Mesenchymal stem cell (in vitro differentiated cells and primary cell): ENCODE results near the gene KCND3.

ENCODE experiments used
- DNase-seq: peaks from one replicate; pipeline ENCODE4 v3.0.0-alpha.2; 2013
- H2AFZ ChIP-seq: one replicate; pipeline ENCODE4 v1.6.1; 2013; ENCODE audit warnings: low read depth, mild to moderate bottlenecking, control low read depth, inconsistent platforms, low read length, moderate library complexity
- H2AK5ac ChIP-seq: 2 replicates; pipeline ENCODE4 v1.6.1; 2013; ENCODE audit warnings: low read length, moderate library complexity, mild to moderate bottlenecking, inconsistent platforms; ENCODE audit not compliant: severe bottlenecking
- H2BK120ac ChIP-seq: one replicate; pipeline ENCODE4 v1.6.1; 2013; ENCODE audit warnings: low read depth, mild to moderate bottlenecking, inconsistent platforms, low read length, moderate library complexity
- H2BK12ac ChIP-seq, 2 experiments: one replicate each; pipeline ENCODE4 v1.6.1; 2013; ENCODE audit warnings: inconsistent platforms in 2 of 2, low read length in 2 of 2, mild to moderate bottlenecking in 2 of 2, moderate library complexity in 2 of 2, control low read depth in 1 of 2
- H2BK15ac ChIP-seq: one replicate; pipeline ENCODE4 v1.6.1; 2013; ENCODE audit warnings: mild to moderate bottlenecking, low read depth, inconsistent platforms; ENCODE audit not compliant: poor library complexity, severe bottlenecking
- H2BK5ac ChIP-seq: 2 replicates; pipeline ENCODE4 v1.6.1; 2013; ENCODE audit warnings: low read depth, mild to moderate bottlenecking, low read length, control low read depth, inconsistent platforms; ENCODE audit not compliant: poor library complexity, severe bottlenecking
- H3K14ac ChIP-seq, 2 experiments: one replicate each; pipeline ENCODE4 v1.6.1; 2013; ENCODE audit warnings: inconsistent platforms in 2 of 2, low read length in 2 of 2, control low read depth in 1 of 2, mild to moderate bottlenecking in 1 of 2, moderate library complexity in 1 of 2
- H3K18ac ChIP-seq, 2 experiments: one replicate each; pipeline ENCODE4 v1.6.1; 2013; ENCODE audit warnings: inconsistent platforms in 2 of 2, low read length in 2 of 2, control low read depth in 1 of 2, low read depth in 1 of 2, mild to moderate bottlenecking in 1 of 2
- H3K23ac ChIP-seq, 2 experiments: one replicate each; pipeline ENCODE4 v1.6.1; 2013; ENCODE audit warnings: inconsistent platforms in 2 of 2, low read length in 2 of 2, mild to moderate bottlenecking in 2 of 2, moderate library complexity in 2 of 2, control low read depth in 1 of 2
- H3K27ac ChIP-seq: 2 replicates; pipeline ENCODE4 v1.5.1; 2013; ENCODE audit warnings: mild to moderate bottlenecking, moderate library complexity, low read length, control low read depth, inconsistent platforms; ENCODE audit not compliant: poor library complexity, severe bottlenecking
- H3K27me3 ChIP-seq, 2 experiments: 2 replicates each; pipeline versions ENCODE4 v1.6.1 to v1.7.0; 2013; ENCODE audit warnings: low read length in 2 of 2, mild to moderate bottlenecking in 2 of 2, moderate library complexity in 2 of 2, control low read depth in 1 of 2, inconsistent platforms in 1 of 2; ENCODE audit not compliant: control insufficient read depth in 1 of 2, insufficient read depth in 1 of 2
- H3K36me3 ChIP-seq, 2 experiments: 2 replicates each; pipeline versions ENCODE4 v1.6.1 to v1.7.0; 2013; ENCODE audit warnings: low read length in 2 of 2, control low read depth in 1 of 2, inconsistent platforms in 1 of 2, low read depth in 1 of 2, mild to moderate bottlenecking in 1 of 2; ENCODE audit not compliant: insufficient read depth in 2 of 2, control insufficient read depth in 1 of 2
- H3K4ac ChIP-seq, 2 experiments: one replicate each; pipeline ENCODE4 v1.6.1; 2013; ENCODE audit warnings: inconsistent platforms in 2 of 2, low read length in 2 of 2, mild to moderate bottlenecking in 2 of 2, moderate library complexity in 2 of 2, control low read depth in 1 of 2, low read depth in 1 of 2
- H3K4me1 ChIP-seq: 2 replicates; pipeline ENCODE4 v1.6.1; 2013; ENCODE audit warnings: low read depth, low read length, control low read depth; ENCODE audit not compliant: control insufficient read depth, insufficient read depth
- H3K4me2 ChIP-seq: 2 replicates; pipeline ENCODE4 v1.6.1; 2013; ENCODE audit warnings: low read length, mild to moderate bottlenecking, inconsistent platforms; ENCODE audit not compliant: poor library complexity, severe bottlenecking
- H3K4me3 ChIP-seq, 2 experiments: 2 replicates each; pipeline versions ENCODE4 v1.5.1 to v1.7.0; 2013; ENCODE audit warnings: low read length in 2 of 2, mild to moderate bottlenecking in 2 of 2, control low read depth in 1 of 2, low read depth in 1 of 2; ENCODE audit not compliant: insufficient read depth in 1 of 2
- H3K79me1 ChIP-seq: replicated peaks from 2 replicates; pipeline ENCODE4 v1.6.1; 2013; ENCODE audit warnings: mild to moderate bottlenecking, control low read depth, low read length, inconsistent platforms; ENCODE audit not compliant: poor library complexity, severe bottlenecking
- H3K9ac ChIP-seq: 2 replicates; pipeline ENCODE4 v1.7.0; 2013; ENCODE audit warnings: mild to moderate bottlenecking, low read length, moderate library complexity
- H3K9me3 ChIP-seq: 2 replicates; pipeline ENCODE4 v1.7.0; 2013; ENCODE audit warnings: mild to moderate bottlenecking, low read length; ENCODE audit not compliant: control insufficient read depth
- H4K8ac ChIP-seq: one replicate; pipeline ENCODE4 v1.6.1; 2013; ENCODE audit warnings: inconsistent platforms, mild to moderate bottlenecking, low read length, moderate library complexity
- H4K91ac ChIP-seq: one replicate; pipeline ENCODE4 v1.6.1; 2013; ENCODE audit warnings: mild to moderate bottlenecking, low read length, inconsistent platforms
- WGBS: methylation state at CpG from one replicate; pipeline ENCODE4 v1.1.7; 2013; ENCODE audit warnings: mixed read lengths; 5-methylcytosine and 5-hydroxymethylcytosine counted together

Gene KCND3

GRCh38 chr1:111727056-111727455 lies 262.4 kb downstream of the KCND3 start:
- Histone ChIP-seq H3K27ac (no peak overlapping the region), H4K91ac (no peak overlapping the region), H2AK5ac (no peak overlapping the region), H3K27me3 (no peaks in the 10 kb centered on the region), H3K23ac (no peak overlapping the region), H2BK120ac (no peak overlapping the region), H3K9me3 (no peaks in the 10 kb centered on the region), H3K79me1 (peaks cover 12% of the 10 kb centered on the region), H3K4me2 (no peak overlapping the region), H3K4ac (no peak overlapping the region), H2AFZ (no peak overlapping the region), H3K9ac (no peak overlapping the region), H2BK12ac (no peak overlapping the region), H2BK5ac (no peak overlapping the region), H3K4me1 (peaks cover 2% of the 10 kb centered on the region), H3K4me3 (no peak overlapping the region), H2BK15ac (no peak overlapping the region), H4K8ac (no peak overlapping the region), H3K18ac (no peak overlapping the region), H3K14ac (no peak overlapping the region), H3K36me3 (peaks cover 23 to 43% of the 10 kb centered on the region in 2 experiments)
- no peak for DNase-seq
- 90% methylated on average over 18 of the region's 18 CpGs for WGBS

GRCh38 chr1:111725192-111725591 lies 264.3 kb downstream of the KCND3 start:
- Histone ChIP-seq H2AFZ (no peak overlapping the region), H3K4me1 (peaks cover 5% of the 10 kb centered on the region)
- 42% methylated on average over 5 of the region's 5 CpGs for WGBS

GRCh38 chr1:111723871-111724270 lies 265.6 kb downstream of the KCND3 start:
- H3K4me2 ChIP-seq, result no peak overlapping the region
- H2BK5ac ChIP-seq, result no peak overlapping the region
- H3K23ac ChIP-seq, result no peak overlapping the region
- H3K9ac ChIP-seq, result no peak overlapping the region
- H3K4me1 ChIP-seq, result peaks cover 5% of the 10 kb centered on the region
- H3K9me3 ChIP-seq, result no peaks in the 10 kb centered on the region
- no peak overlapping the region for H3K4me3 ChIP-seq
- no peaks in the 10 kb centered on the region for H3K27me3 ChIP-seq
- H3K79me1 ChIP-seq, result peaks cover 3% of the 10 kb centered on the region
- H2AFZ ChIP-seq, result no peak overlapping the region
- no peak overlapping the region for H2BK15ac ChIP-seq
- H3K4ac ChIP-seq, result no peak overlapping the region
- H3K18ac ChIP-seq, result no peak overlapping the region
- H4K91ac ChIP-seq, result no peak overlapping the region
- H2BK12ac ChIP-seq, result no peak overlapping the region
- no peak overlapping the region for H4K8ac ChIP-seq
- no peak overlapping the region for H2AK5ac ChIP-seq
- no peak for DNase-seq
- H2BK120ac ChIP-seq, result no peak overlapping the region
- peaks cover 20 to 28% of the 10 kb centered on the region in 2 experiments for H3K36me3 ChIP-seq
- no peak overlapping the region for H3K27ac ChIP-seq
- H3K14ac ChIP-seq, result no peak overlapping the region
- WGBS, result 100% methylated on average over 1 of the region's 1 CpG

More at GRCh38 chr1:111725192-111725591, 264.3 kb downstream of the KCND3 start:
- H3K27me3 ChIP-seq, result no peaks in the 10 kb centered on the region
- H2BK12ac ChIP-seq, result no peak overlapping the region
- no peak overlapping the region for H2BK120ac ChIP-seq
- DNase-seq, result no peak
- H4K91ac ChIP-seq, result no peak overlapping the region
- no peak overlapping the region for H3K9ac ChIP-seq
- peak overlapping the region; percentile 26 for H2BK15ac ChIP-seq
- peak overlapping the region in 1 of 2 experiments; percentile 35 for H3K14ac ChIP-seq
- H3K79me1 ChIP-seq, result peaks cover 5% of the 10 kb centered on the region
- H3K36me3 ChIP-seq, result peaks cover 20 to 30% of the 10 kb centered on the region in 2 experiments
- H3K27ac ChIP-seq, result no peak overlapping the region
- H3K4ac ChIP-seq, result no peak overlapping the region
- no peak overlapping the region for H3K4me3 ChIP-seq
- H3K23ac ChIP-seq, result no peak overlapping the region
- H3K18ac ChIP-seq, result peak overlapping the region in 1 of 2 experiments; percentile 28
- H3K9me3 ChIP-seq, result no peaks in the 10 kb centered on the region
- H2AK5ac ChIP-seq, result no peak overlapping the region
- H2BK5ac ChIP-seq, result no peak overlapping the region
- H4K8ac ChIP-seq, result peak overlapping the region; percentile 66
- H3K4me2 ChIP-seq, result no peak overlapping the region

- H3K14ac ChIP-seq, result no peak overlapping the region
- H3K4me2 ChIP-seq, result no peak overlapping the region
- H3K9me3 ChIP-seq, result no peaks in the 10 kb centered on the region
- H3K18ac ChIP-seq, result no peak overlapping the region
- no peak overlapping the region for H4K8ac ChIP-seq
- peaks cover 5% of the 10 kb centered on the region for H3K4me1 ChIP-seq
- peaks cover under 1% of the 10 kb centered on the region for H3K79me1 ChIP-seq
- peak overlapping the region; percentile 8 for H2BK15ac ChIP-seq
- H2AK5ac ChIP-seq, result no peak overlapping the region
- H3K4ac ChIP-seq, result no peak overlapping the region
- H3K4me3 ChIP-seq, result no peak overlapping the region
- no peak overlapping the region for H2BK120ac ChIP-seq
- H2AFZ ChIP-seq, result no peak overlapping the region
- WGBS, result 84% methylated on average over 7 of the region's 7 CpGs
- no peak overlapping the region for H2BK12ac ChIP-seq
- H4K91ac ChIP-seq, result peak overlapping the region; percentile 41
- H3K9ac ChIP-seq, result no peak overlapping the region
- H3K27ac ChIP-seq, result no peak overlapping the region
- peaks cover 20 to 28% of the 10 kb centered on the region in 2 experiments for H3K36me3 ChIP-seq
- H3K23ac ChIP-seq, result no peak overlapping the region
- no peak overlapping the region for H2BK5ac ChIP-seq
- no peaks in the 10 kb centered on the region for H3K27me3 ChIP-seq
- DNase-seq, result no peak
Observed at GRCh38 chr1:111723091-111723806, 266.2 kb downstream of the KCND3 start.
